GM18499 (cell line): ENCODE data around the gene OVAAL.

Experiments
- ATAC-seq: cut with Tn5 transposase; IDR thresholded peaks from one replicate; pipeline ENCODE4 v1.9.1; 2021; ENCODE audit warnings: moderate number of reproducible peaks; ENCODE audit not compliant: insufficient read depth, unreplicated experiment

The OVAAL gene

GRCh38 chr1:180601512-180601911 lies 42.7 kb downstream of the OVAAL start:
- ATAC-seq = no peak

GRCh38 chr1:180603223-180603849 lies 44.6 kb downstream of the OVAAL start:
- ATAC-seq = no peak

GRCh38 chr1:180603850-180604226 lies 45.1 kb downstream of the OVAAL start:
- ATAC-seq = no peak

GRCh38 chr1:180606155-180606554 lies 47.4 kb downstream of the OVAAL start:
- no peak for ATAC-seq

GRCh38 chr1:180609643-180610555 lies 51.1 kb downstream of the OVAAL start:
- ATAC-seq = no peak

GRCh38 chr1:180610556-180611015 lies 51.8 kb downstream of the OVAAL start:
- ATAC-seq = no peak

- ATAC-seq = no peak
Measured at GRCh38 chr1:180611016-180611930, 52.5 kb downstream of the OVAAL start.

- ATAC-seq = no peak
Measured at GRCh38 chr1:180612632-180613031, 53.9 kb downstream of the OVAAL start.

- ATAC-seq = no peak
Measured at GRCh38 chr1:180614730-180615129, 56.0 kb downstream of the OVAAL start.

GRCh38 chr1:180615493-180616290 lies 56.9 kb downstream of the OVAAL start:
- no peak for ATAC-seq
